Testis (tissue), 2 donors: ENCODE data around the gene LRRC27.

ENCODE experiments used
- CTCF ChIP-seq, 3 experiments: fragments of 450-650 bp in 2 of 3; fragments of 200-600 bp in 1 of 3; sonication (generic) in 1 of 3; IDR thresholded peaks; one replicate each; pipeline ENCODE4 v1.5.1; 2016 to 2019; ENCODE audit warnings: antibody characterized with exemption in 3 of 3, mild to moderate bottlenecking in 2 of 3, moderate library complexity in 1 of 3
- POLR2A ChIP-seq: fragments of 450-650 bp; IDR thresholded peaks from one replicate; pipeline ENCODE4 v1.6.1; 2017; ENCODE audit warnings: antibody characterized with exemption, mild to moderate bottlenecking, moderate library complexity

DNA sequence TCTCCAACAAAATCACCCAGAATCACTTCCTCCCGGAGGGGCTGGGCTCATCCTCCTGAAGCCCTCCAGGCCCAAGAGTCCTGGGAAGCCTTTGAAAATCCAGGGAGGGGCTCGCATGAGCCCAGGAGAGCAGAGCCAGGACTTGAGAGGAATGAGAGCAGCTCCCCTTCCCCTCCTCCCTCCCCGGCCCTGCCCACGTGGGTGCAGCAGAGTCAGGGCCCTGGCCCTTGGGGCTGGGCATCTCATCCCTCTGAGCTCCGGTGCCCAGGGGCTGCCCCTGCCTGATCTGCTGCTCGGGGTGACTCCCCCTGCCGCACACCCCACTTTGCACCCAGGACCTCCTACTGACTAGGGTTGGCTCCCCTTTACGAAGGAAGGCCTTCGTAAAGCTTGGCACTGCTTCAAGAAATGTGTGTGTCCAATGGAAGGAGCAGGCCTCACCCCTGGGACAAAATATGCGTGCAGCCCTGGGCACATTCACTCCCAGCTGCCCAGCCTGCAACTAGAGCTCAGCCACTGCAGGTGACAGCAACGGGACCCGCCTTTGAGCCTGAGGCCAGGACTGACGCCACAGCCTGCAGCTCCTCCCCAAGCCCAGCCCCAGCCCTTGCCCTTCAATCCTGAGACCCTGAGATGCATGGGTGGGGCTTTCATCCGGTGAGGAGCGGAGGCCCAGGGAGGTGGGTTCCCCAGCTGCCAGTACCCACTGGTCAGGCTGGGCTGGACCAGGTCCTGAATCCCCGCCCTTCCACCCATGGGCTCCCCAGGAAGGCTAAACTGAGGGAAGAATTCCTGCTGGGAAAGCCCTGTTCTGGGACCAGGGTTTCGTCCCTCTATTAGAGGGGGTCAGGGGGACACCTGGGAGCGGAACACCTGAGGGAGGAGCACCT is 86.8 kb downstream of the LRRC27 start:
- TF ChIP-seq CTCF (IDR thresholded peaks at IDR 0.05) = no peak
- no peak for TF ChIP-seq POLR2A
